GM19099 (cell line): Measurements from ENCODE around the gene ZGRF1.

ENCODE experiments used
- POLR2A ChIP-seq: IDR thresholded peaks from 3 replicates; pipeline ENCODE4 v1.6.1; 2011; ENCODE audit warnings: low read depth; ENCODE audit not compliant: insufficient read length; ENCODE audit errors: extremely low read depth

ZGRF1 gene

DNA sequence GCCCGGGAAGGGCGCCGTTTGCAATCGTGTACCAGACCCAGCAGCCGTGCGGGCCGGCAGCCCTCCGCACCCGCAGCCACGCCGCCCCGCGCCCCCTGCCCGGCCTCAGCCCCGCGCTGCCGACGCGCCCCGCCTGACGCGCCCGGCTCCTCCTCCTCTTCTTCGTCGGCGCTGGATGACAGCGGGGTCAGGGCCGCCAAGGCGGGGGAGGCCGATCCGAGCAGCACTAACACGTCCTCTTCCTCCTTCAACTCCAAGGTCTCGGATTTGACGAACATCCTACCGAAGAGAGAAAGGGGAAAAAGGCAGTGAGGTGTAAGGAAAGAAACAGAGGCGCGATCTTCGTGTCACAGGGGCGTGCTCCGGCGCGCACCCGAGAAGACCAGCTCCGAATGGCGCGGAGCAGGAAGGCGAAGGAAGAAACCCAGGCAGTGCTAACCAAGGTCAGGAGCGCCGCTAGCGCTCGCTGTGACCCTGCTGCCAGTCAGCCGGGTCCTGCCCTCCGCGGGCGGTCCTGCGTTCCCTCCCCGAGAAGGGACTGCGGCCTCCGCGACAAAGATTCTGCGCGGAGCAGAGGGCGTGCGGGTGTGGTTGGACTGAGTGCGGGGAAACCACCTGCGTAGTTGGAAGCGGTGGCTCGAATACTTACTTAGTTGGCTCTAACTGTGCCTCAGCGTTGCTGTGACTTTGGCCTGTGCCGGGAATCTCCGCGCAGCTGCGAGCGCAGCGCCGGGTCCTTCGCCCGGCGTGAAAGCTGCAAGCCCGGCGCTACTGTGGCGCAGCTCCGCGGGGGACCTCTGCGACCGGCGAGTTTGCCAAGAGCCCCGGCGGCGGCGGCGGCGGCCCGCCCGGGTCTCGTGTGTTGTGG is 121.3 kb downstream of the ZGRF1 start:
- TF ChIP-seq POLR2A: peak; percentile 52

DNA sequence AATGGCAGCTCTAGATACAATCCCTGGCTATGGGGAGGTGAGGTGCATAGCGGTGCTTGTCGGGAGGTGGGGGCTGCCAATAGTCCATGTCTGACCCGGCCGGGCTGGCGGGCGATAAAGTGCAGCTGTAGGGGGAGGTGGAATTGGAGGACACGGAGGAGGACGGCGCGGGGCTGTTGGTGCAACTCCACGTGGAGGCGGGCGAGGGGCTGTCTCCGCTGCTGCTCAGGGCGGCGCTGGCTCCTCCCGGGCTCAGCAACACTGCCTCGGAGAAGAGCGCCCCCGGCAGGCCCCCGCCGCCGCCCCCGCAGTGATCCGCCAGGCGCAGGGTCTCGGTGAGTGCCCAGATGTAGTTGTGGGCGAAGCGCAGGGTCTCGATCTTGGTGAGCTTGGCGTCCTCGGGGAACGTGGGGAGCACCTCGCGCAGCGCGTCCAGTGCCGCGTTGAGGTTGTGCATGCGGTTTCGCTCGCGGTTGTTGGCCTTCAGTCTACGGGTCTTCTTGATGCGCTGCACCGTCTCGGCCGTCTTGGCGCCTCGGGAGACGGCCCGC is 122.0 kb downstream of the ZGRF1 start:
- TF ChIP-seq POLR2A: peak; percentile 10

- no peak for TF ChIP-seq POLR2A
Observed at GRCh38 chr4:112513971-112514646, 122.6 kb downstream of the ZGRF1 start.

- TF ChIP-seq POLR2A: no peak
Observed at GRCh38 chr4:112511803-112512118, 124.9 kb downstream of the ZGRF1 start.

DNA sequence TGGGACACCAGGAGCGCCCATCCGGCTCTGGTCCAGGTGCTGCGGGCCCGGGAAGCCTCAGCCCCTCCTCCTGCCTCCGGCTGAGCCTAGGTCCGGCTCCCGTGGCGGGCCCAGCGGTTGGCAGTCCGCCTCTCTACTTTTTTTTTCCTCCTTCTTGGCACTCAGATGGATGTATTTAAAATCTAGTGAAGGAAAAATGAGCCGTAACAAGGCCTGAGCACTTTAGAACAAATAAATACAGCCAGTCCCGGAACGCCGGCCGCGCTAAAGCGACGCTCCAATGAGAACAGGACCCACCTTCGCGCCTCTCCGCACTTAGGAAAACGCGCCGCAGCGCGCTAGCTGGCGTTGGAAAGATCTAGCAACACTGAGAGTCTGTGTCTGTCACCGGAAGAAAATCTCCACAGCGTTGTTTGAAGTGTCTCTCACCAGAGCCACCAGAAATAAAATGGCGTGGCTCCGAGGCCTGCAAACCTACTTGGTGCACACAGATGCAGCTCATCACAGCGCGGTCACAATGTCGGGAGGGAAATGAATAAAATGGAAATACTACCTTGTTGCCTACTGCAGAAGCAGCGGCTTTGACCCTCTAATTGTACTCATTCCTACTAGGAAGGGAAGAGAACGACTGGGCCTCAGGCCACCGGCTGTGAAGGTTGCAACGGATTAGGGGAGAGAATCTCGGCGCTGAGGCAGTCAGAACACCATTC is 125.5 kb downstream of the ZGRF1 start:
- no peak for TF ChIP-seq POLR2A

DNA sequence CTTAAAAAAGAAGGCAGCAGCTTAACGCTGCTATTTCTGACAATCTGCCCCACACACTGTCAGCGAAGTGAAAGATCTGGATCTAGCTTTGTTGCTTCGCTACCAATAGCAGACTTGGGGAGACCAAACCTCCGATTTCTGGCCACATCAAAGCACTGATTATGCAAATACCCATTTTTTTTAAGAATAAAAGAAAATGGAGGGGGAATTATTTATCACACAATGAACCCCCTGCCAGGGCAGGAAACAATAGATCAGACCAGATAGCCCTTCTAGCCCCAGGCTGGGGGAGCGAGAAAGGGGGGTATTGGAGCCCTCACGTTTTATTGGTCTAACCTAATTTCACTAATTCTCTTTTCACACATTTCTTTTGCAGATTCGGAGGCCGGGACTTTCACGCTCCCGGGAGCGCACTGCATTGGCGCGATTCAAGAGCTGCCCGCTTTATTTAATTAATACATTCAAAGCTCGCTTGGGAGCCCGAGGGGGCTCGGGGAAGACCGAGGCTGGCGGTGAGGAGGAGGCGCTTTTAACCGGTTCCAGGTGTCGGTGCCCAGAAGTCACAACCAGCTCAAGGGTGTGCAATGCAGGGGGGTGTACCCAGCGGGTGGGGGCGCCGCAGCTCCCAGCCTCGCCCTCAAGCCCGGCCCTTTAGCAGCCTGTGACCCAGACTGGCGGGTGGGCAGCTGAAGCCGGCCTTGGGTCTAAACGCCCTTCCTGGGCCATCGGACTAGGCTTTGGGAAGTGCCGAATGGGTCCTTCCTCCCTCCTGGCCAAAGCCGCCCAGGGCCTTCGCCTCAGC is 126.2 kb downstream of the ZGRF1 start:
- no peak for TF ChIP-seq POLR2A

DNA sequence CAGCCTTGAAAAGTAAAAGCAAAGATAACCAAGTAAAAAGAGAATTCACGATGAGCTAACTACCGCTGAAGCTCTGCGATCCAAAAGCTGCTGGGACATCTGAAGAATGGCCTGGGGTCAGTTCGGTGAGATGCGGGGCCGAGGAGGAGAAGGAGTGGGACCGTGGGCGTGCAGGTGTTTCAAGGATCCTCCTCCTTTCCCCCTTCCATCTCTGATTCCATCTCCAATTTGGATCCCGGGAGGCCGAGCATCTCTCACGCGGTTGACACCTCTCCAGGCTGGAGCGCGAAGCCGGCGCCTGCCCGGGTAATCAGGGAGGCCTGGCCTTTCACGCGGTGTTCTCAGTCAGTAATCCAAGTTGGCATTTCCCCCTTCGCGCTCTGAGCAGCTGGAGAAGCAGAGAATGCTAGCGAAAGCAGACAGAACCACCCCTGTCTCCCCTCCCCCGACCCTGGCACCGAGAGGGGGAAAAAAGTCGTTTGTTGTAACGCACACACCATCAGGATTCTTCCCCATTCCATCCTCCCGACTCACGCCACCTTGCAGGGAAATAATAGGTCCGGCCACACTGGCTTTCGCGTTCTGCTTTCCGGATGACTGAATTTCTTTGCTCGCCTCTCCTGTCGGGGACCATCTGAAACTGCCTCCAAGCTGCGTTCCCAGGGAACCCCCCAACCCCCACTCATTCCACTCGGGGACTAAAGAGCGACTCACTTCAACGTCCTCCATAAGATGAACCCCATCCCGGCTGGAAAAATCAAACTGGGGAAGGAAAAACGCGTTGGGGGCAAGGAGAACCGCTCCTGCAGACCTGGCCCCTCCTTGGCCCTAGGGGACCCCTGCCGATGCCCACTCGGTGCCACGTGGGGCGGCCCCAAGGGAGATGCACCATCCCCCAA is 127.2 kb downstream of the ZGRF1 start:
- no peak for TF ChIP-seq POLR2A

DNA sequence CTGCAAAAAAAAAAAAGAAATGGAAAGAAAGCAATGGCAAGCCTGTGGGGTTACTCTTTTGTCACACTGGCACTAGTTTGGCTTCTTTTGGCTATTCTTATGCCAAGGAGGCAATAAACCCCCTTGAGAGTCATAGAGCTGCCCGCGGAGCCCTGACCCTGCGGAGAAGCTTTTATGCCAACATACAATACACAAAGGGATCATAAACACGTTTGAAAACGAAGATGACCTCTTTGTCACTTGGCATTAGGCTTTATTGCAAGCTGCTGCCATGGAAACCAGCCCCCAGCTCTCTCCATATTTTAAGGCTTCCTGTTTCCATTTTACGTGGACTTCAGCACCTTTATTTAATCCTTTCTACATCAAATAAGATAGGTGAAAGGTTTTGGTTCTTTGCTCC is 128.4 kb downstream of the ZGRF1 start:
- no peak for TF ChIP-seq POLR2A

DNA sequence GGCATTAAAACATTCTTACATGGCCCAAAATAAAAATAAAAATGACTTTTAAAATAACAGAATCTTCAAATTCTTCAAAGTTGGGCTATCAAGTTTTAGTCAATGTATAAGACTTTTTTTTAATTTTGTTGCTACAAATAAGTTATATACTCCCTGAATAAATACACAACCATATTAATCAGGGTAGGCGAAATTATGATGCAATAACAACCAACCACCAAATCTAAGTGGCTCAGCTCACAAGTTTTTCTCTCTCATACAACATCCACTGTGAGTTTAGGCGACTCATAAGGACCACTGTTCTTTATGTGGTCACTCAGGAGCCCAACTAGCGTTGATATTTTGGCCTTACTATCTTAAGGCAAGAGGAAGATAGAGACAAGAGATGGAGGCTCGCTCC is 131.9 kb downstream of the ZGRF1 start:
- TF ChIP-seq POLR2A: no peak

- no peak for TF ChIP-seq POLR2A
Observed at GRCh38 chr4:112502871-112503270, 133.8 kb downstream of the ZGRF1 start.

DNA sequence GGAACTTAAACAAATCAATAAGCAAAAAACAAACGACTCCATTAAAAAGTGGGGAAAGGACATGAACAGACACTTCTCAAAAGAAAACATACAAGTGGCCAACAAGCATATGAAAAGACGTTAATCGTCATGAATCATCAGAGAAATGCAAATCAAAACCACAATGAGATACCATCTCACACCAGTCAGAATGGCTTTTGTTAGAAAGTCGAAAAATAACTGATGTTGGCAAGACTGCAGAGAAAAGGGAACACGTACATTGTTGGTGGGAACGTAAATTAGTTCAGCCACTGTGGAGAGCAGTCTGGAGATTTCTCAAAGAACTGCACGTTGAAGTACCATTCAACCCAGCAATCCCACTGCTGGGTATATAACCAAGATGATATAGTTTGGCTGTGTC is 144.4 kb downstream of the ZGRF1 start:
- TF ChIP-seq POLR2A: no peak
